ENCODE data around the gene LDLRAD4.

Gene LDLRAD4

DNA sequence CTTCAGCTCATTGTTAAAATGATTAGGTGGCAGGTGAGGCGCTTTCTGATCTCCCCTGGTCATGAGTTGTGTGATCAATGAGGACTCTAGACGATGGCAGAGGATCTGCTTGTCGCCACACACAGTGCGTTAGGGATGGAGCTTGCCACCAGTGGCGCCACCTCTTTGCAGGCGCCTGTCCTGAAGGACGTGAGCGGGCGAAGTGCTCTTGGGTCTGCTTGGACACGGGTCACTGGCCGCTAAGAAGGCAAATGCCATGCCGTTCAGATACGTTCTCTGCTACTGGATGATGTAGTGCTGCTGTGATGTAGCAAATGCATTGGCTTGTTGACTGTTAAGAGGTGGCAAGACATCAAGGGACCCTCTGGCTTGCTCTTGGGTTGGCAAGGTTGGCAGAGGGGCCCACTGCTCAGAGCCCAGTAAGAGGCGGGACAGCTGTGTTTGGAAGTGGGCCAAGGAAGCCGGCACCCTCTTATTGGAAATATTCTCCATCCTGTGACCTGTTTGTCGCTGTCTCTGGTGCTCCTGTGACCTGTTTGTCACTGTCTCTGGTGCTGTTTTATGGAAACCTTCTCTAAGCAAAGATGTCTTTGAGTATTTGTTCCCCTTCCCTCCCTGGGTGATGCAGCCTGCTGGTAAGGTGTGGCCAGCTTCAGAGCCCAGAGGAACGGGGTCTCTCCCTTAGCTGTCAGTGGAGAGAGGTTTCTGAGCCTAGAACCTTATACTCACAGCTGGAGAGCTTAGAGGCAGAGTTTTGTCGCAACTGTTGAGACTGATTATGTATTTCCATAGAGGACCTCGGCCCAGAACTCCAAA, 14.6 kb downstream of the LDLRAD4 start:
- Histone ChIP-seq H4K20me1 (ENCODE audit: insufficient read depth, low read length) (peaks cover 59% of the 10 kb centered on the region), H3K9ac (ENCODE audit: low read depth, low read length) (no peak overlapping the region)

GRCh38 chr18:13233787-13234783, 15.5 kb downstream of the LDLRAD4 start:
- H3K4me2 ChIP-seq (ENCODE audit: insufficient read depth, low read length) = no peak overlapping the region
- H4K20me1 ChIP-seq (ENCODE audit: insufficient read depth, low read length) = peaks cover 61% of the 10 kb centered on the region
- TF ChIP-seq EZH2 (IDR thresholded peaks at IDR 0.05; ENCODE audit: borderline replicate concordance, low read depth, low read length, severe bottlenecking) = no peak
- TF ChIP-seq, protein P1, sequence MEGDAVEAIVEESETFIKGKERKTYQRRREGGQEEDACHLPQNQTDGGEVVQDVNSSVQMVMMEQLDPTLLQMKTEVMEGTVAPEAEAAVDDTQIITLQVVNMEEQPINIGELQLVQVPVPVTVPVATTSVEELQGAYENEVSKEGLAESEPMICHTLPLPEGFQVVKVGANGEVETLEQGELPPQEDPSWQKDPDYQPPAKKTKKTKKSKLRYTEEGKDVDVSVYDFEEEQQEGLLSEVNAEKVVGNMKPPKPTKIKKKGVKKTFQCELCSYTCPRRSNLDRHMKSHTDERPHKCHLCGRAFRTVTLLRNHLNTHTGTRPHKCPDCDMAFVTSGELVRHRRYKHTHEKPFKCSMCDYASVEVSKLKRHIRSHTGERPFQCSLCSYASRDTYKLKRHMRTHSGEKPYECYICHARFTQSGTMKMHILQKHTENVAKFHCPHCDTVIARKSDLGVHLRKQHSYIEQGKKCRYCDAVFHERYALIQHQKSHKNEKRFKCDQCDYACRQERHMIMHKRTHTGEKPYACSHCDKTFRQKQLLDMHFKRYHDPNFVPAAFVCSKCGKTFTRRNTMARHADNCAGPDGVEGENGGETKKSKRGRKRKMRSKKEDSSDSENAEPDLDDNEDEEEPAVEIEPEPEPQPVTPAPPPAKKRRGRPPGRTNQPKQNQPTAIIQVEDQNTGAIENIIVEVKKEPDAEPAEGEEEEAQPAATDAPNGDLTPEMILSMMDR (IDR thresholded peaks at IDR 0.05; ENCODE audit: borderline replicate concordance, extremely low read depth, low read length, poor library complexity, severe bottlenecking) = no peak
- H3K36me3 ChIP-seq (ENCODE audit: insufficient read depth, low read length) = 0 out of 2 replicates have a peak, but pooled peaks cover 5% of the 10 kb centered on the region
- H3K9ac ChIP-seq (ENCODE audit: low read depth, low read length) = no peak overlapping the region
- H2AFZ ChIP-seq (ENCODE audit: low read depth, low read length) = no peak overlapping the region
- no peaks in the 10 kb centered on the region for H3K27me3 ChIP-seq (ENCODE audit: insufficient read depth, low read length, poor library complexity)
- ATAC-seq (ENCODE audit: insufficient read depth, low read depth) (no peak), DNase-seq (no peak)
- H3K4me1 ChIP-seq (ENCODE audit: insufficient read depth, low read length) = no peaks in the 10 kb centered on the region
- no peak overlapping the region for H3K27ac ChIP-seq (ENCODE audit: low read length)
- no peaks in the 10 kb centered on the region for H3K9me3 ChIP-seq (ENCODE audit: insufficient read depth, low read length, severe bottlenecking)
- no peak overlapping the region for H3K4me3 ChIP-seq (ENCODE audit: low read depth in 1 of 2, low read length in 2 of 2)
- H3K79me2 ChIP-seq (ENCODE audit: insufficient read depth, low read length) = peaks cover 84% of the 10 kb centered on the region

More for the DNA sequence above, 14.6 kb downstream of the LDLRAD4 start:
- Histone ChIP-seq H3K27ac (ENCODE audit: low read length) (no peak overlapping the region), H3K9me3 (ENCODE audit: insufficient read depth, low read length, severe bottlenecking) (no peaks in the 10 kb centered on the region), H2AFZ (ENCODE audit: low read depth, low read length) (no peak overlapping the region), H3K36me3 (ENCODE audit: insufficient read depth, low read length) (peaks cover 5% of the 10 kb centered on the region; the same call in 1 of the 2 replicates), H3K4me3 (ENCODE audit: low read depth in 1 of 2, low read length in 2 of 2) (no peak overlapping the region), H3K27me3 (ENCODE audit: insufficient read depth, low read length, poor library complexity) (no peaks in the 10 kb centered on the region), H3K4me2 (ENCODE audit: insufficient read depth, low read length) (no peak overlapping the region), H3K4me1 (ENCODE audit: insufficient read depth, low read length) (no peaks in the 10 kb centered on the region), H3K79me2 (ENCODE audit: insufficient read depth, low read length) (peaks cover 86% of the 10 kb centered on the region)
- TF ChIP-seq, protein P1 (IDR thresholded peaks at IDR 0.05; ENCODE audit: borderline replicate concordance, extremely low read depth, low read length, poor library complexity, severe bottlenecking) = no peak
- ATAC-seq (ENCODE audit: insufficient read depth, low read depth) (no peak), DNase-seq (no peak)

- no peak overlapping the region for H3K9ac ChIP-seq (ENCODE audit: low read depth, low read length)
- TF ChIP-seq EZH2 (IDR thresholded peaks at IDR 0.05; ENCODE audit: borderline replicate concordance, low read depth, low read length, severe bottlenecking) = no peak
- TF ChIP-seq, protein P1 (IDR thresholded peaks at IDR 0.05; ENCODE audit: borderline replicate concordance, extremely low read depth, low read length, poor library complexity, severe bottlenecking) = no peak
- no peak overlapping the region for H2AFZ ChIP-seq (ENCODE audit: low read depth, low read length)
- H3K9me3 ChIP-seq (ENCODE audit: insufficient read depth, low read length, severe bottlenecking) = no peaks in the 10 kb centered on the region
- no peak overlapping the region for H3K27ac ChIP-seq (ENCODE audit: low read length)
- DNase-seq (no peak), ATAC-seq (ENCODE audit: insufficient read depth, low read depth) (no peak)
- H3K4me2 ChIP-seq (ENCODE audit: insufficient read depth, low read length) = no peak overlapping the region
- no peak overlapping the region for H3K4me3 ChIP-seq (ENCODE audit: low read depth in 1 of 2, low read length in 2 of 2)
- peaks cover 65% of the 10 kb centered on the region for H4K20me1 ChIP-seq (ENCODE audit: insufficient read depth, low read length)
- no peaks in the 10 kb centered on the region for H3K4me1 ChIP-seq (ENCODE audit: insufficient read depth, low read length)
- H3K27me3 ChIP-seq (ENCODE audit: insufficient read depth, low read length, poor library complexity) = no peaks in the 10 kb centered on the region
- 0 out of 2 replicates have a peak, but pooled peaks cover 5% of the 10 kb centered on the region for H3K36me3 ChIP-seq (ENCODE audit: insufficient read depth, low read length)
- H3K79me2 ChIP-seq (ENCODE audit: insufficient read depth, low read length) = peaks cover 85% of the 10 kb centered on the region
Observed at GRCh38 chr18:13235421-13235831, 16.9 kb downstream of the LDLRAD4 start.

Data from DND-41 (cell line).